ENCODE measurements around the gene SLC5A4. TPM values are rescaled to one million over a fixed set of nuclear protein-coding genes. Genes with fewer than 3 reads are reported as not detected.

SLC5A4 gene
- total and polyA plus RNA-seq, 10 of the 15 experiments (the other 5 are each of a cell fraction or from before 2014, with no cell fraction given) = not detected

DNA sequence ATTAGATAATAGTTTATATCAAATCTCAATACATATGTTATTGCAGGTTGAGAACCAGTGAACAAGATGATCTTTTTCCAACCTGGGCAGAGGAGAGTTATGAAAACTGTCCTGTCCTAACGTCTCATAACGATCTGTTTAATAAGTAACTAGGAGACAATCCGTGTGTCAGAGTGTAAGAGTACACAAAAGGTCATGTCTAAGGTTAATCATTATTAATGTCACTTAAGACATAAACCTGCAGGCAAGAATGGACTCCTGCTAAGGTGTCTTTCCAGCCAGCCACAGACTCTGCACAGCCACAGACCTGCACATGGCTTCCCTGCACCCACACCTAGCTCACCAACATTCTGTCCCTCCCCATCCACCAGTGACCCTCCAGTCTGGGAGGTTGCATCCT is 10.1 kb downstream of the SLC5A4 start (continued):
- TF ChIP-seq, protein P1, sequence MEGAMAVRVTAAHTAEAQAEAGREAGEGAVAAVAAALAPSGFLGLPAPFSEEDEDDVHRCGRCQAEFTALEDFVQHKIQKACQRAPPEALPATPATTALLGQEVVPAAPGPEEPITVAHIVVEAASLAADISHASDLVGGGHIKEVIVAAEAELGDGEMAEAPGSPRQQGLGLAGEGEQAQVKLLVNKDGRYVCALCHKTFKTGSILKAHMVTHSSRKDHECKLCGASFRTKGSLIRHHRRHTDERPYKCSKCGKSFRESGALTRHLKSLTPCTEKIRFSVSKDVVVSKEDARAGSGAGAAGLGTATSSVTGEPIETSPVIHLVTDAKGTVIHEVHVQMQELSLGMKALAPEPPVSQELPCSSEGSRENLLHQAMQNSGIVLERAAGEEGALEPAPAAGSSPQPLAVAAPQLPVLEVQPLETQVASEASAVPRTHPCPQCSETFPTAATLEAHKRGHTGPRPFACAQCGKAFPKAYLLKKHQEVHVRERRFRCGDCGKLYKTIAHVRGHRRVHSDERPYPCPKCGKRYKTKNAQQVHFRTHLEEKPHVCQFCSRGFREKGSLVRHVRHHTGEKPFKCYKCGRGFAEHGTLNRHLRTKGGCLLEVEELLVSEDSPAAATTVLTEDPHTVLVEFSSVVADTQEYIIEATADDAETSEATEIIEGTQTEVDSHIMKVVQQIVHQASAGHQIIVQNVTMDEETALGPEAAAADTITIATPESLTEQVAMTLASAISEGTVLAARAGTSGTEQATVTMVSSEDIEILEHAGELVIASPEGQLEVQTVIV (IDR thresholded peaks at IDR 0.05; ENCODE audit: borderline replicate concordance, partially characterized antibody) = no peak
- TF ChIP-seq CBFB (IDR thresholded peaks at IDR 0.05; ENCODE audit: low read depth) = no peak

- Histone ChIP-seq H3K36me3 (ENCODE audit: control insufficient read depth in 2 of 2, insufficient read depth in 2 of 2, low read length in 1 of 2) (no peaks in the 10 kb centered on the region), H3K4me1 (ENCODE audit: control insufficient read depth, insufficient read depth, low read length) (no peaks in the 10 kb centered on the region), H3K9ac (ENCODE audit: control insufficient read depth, insufficient read depth, low read length) (no peak overlapping the region), H3K27ac (ENCODE audit: control insufficient read depth, insufficient read depth) (no peak overlapping the region), H4K20me1 (ENCODE audit: control insufficient read depth, insufficient read depth) (no peaks in the 10 kb centered on the region), H3K27me3 (replicated peaks in 1 of 2; ENCODE audit: control insufficient read depth in 2 of 2, insufficient read depth in 2 of 2, low read length in 1 of 2) (peaks cover 0 to 3% of the 10 kb centered on the region in 2 experiments; a peak in 1 of 4 replicates), H2AFZ (ENCODE audit: control insufficient read depth, low read depth, low read length) (no peak overlapping the region), H3K79me2 (ENCODE audit: control insufficient read depth, insufficient read depth, low read length) (no peaks in the 10 kb centered on the region), H3K9me3 (replicated peaks; ENCODE audit: control insufficient read depth, insufficient read depth, low read length) (no peaks in the 10 kb centered on the region), H3K4me2 (ENCODE audit: control insufficient read depth, insufficient read depth) (no peak overlapping the region), H3K4me3 (no peak overlapping the region)
- in situ Hi-C loops (cut with MboI) (no loop called here), intact Hi-C loops (cut with micrococcal nuclease; ENCODE audit: unreplicated experiment) (no loop called here)
- CTCF ChIA-PET = interaction anchor here (0.7 to 1.5 kb wide), 2 partner anchors 22 to 200 kb away, joined by 3 read pairs; no protein-coding TSS in a partner anchor
- ATAC-seq (no peak), FAIRE-seq (no peak), DNase-seq (ENCODE audit: low read depth, low spot score) (no peak)
- SMC1A ChIA-PET (ENCODE audit: uncharacterized antibody, unreplicated experiment) = no interaction called here
- TF ChIP-seq BACH1 (IDR thresholded peaks at IDR 0.05; ENCODE audit: borderline replicate concordance) (no peak), SMAD5 (IDR thresholded peaks at IDR 0.05; ENCODE audit: low read depth) (no peak), ZBED1 (IDR thresholded peaks at IDR 0.05; ENCODE audit: borderline replicate concordance) (no peak), NKRF (conservative IDR thresholded peaks at IDR 0.05) (no peak), RELB (IDR thresholded peaks at IDR 0.05; ENCODE audit: low read depth) (no peak), BCL11A (IDR thresholded peaks at IDR 0.05; ENCODE audit: low read depth, low read length) (no peak)
- 3% methylated on average over 1 of the region's 1 CpG for WGBS (ENCODE audit: insufficient coverage, insufficient replicate concordance, low lambda C conversion rate, missing lambda C conversion rate)
- BruUV-seq (replicated peaks) = no TSS peak
- POLR2A ChIA-PET = no interaction called here
- RAD21 ChIA-PET (ENCODE audit: unreplicated experiment) = no interaction called here
These were observed 10.6 kb downstream of the SLC5A4 start for GRCh38 chr22:32244547-32244946.
